Spleen (tissue), 11 donors: ENCODE measurements around the gene IFNA17. TPM values are rescaled to one million over a fixed set of nuclear protein-coding genes. Genes with fewer than 3 reads are reported as not detected.
"Not testable (repeated sequence)": the region's sequence is repeated elsewhere in the genome, so short reads cannot be mapped to it uniquely, and the experiment has no call there.

Source experiments
- DNase-seq: peaks from one replicate; pipeline ENCODE4 v3.0.0-alpha.2; 2020
- H3K27ac ChIP-seq, 8 donors: fragments of 200-600 bp; sonication (generic) in 7 of 8; 1 replicate in 4 of 8; 2 replicates in 4 of 8; pipeline versions ENCODE4 v1.5.0 to v1.8.0; 2016 to 2021; ENCODE audit warnings: inconsistent platforms in 4 of 8, mild to moderate bottlenecking in 4 of 8, moderate library complexity in 1 of 8
- H3K27me3 ChIP-seq, 7 donors: fragments of 200-600 bp; sonication (generic) in 6 of 7; replicated peaks in 1 of 7; 1 replicate in 4 of 7; 2 replicates in 3 of 7; pipeline versions ENCODE4 v1.5.0 to v1.8.0; 2016 to 2021; ENCODE audit warnings: inconsistent platforms in 3 of 7, mild to moderate bottlenecking in 1 of 7
- H3K36me3 ChIP-seq, 6 donors: fragments of 200-600 bp; sonication (generic) in 5 of 6; 1 replicate in 4 of 6; 2 replicates in 2 of 6; pipeline versions ENCODE4 v1.5.0 to v1.8.0; 2016 to 2021; ENCODE audit warnings: inconsistent platforms in 2 of 6
- H3K4me1 ChIP-seq, 6 donors: fragments of 200-600 bp; sonication (generic) in 5 of 6; 1 replicate in 3 of 6; 2 replicates in 3 of 6; pipeline versions ENCODE4 v1.5.0 to v1.8.0; 2016 to 2021; ENCODE audit warnings: inconsistent platforms in 3 of 6
- H3K4me3 ChIP-seq, 8 donors: fragments of 200-600 bp; sonication (generic) in 7 of 8; 1 replicate in 4 of 8; 2 replicates in 4 of 8; pipeline versions ENCODE4 v1.5.0 to v1.8.0; 2016 to 2021; ENCODE audit warnings: inconsistent platforms in 4 of 8, mild to moderate bottlenecking in 4 of 8, moderate library complexity in 2 of 8
- H3K9me3 ChIP-seq, 8 donors: fragments of 200-600 bp; sonication (generic) in 7 of 8; 1 replicate in 4 of 8; 2 replicates in 4 of 8; pipeline versions ENCODE4 v1.5.0 to v1.8.0; 2016 to 2021; ENCODE audit warnings: inconsistent platforms in 4 of 8
- CTCF ChIP-seq, 11 experiments: fragments of 200-600 bp in 7 of 11; fragments of 450-650 bp in 4 of 11; sonication (generic) in 4 of 11; IDR thresholded peaks in 8 of 11; conservative IDR thresholded peaks in 3 of 11; 1 replicate in 7 of 11; 2 replicates in 4 of 11; pipeline versions ENCODE4 v1.4.0 to v1.8.0; 2016 to 2021; ENCODE audit warnings: antibody characterized with exemption in 11 of 11, inconsistent platforms in 4 of 11, mild to moderate bottlenecking in 1 of 11
- POLR2A ChIP-seq, 3 donors: fragments of 450-650 bp; IDR thresholded peaks; one replicate each; pipeline ENCODE4 v1.5.1; 2017; ENCODE audit warnings: antibody characterized with exemption in 3 of 3, mild to moderate bottlenecking in 1 of 3
- POLR2AphosphoS5 ChIP-seq, 3 donors: sonication (generic); formaldehyde crosslinking; IDR thresholded peaks; one replicate each; pipeline ENCODE4 v1.5.1; 2017; ENCODE audit warnings: antibody characterized with exemption in 3 of 3
- WGBS, 5 donors: extraction: QIAGEN DNeasy Blood & Tissue Kit in 3 of 5; methylation state at CpG; one replicate each; pipeline versions ENCODE4 v1.1.5 to v1.1.7; 2013 to 2018; 5-methylcytosine and 5-hydroxymethylcytosine counted together
- intact Hi-C: fragments of 100-400 bp; cut with DNase I; formaldehyde crosslinking; loops from one replicate; pipeline ENCODE4 v1.15.0; 2023; ENCODE audit warnings: low total_unique reads
- polyA plus RNA-seq, 3 donors: library from polyadenylated mRNA; stranded (reverse); fragments of 200-250 nt; gene quantifications; one replicate each; pipeline ENCODE4 v1.2.1, GENCODE V29; 2013
- total RNA-seq, 7 donors: library from RNA; depleted of rRNA in 3 of 7; stranded (reverse); fragments of >200 nt in 3 of 7; fragmentation: NEBNext Ultra II Directional in 4 of 7; extraction: Animal tissue kit (Norgen Biotek cat#: 25700) in 4 of 7; gene quantifications; one replicate each; pipeline versions ENCODE4 v1.1.0 to v1.2.1, GENCODE V29; 2016 to 2021
- donor health status: healthy with polysubstance abuse.
- donor health status: DM: no; HTN: no; CAD: no; lungs with moderate emphysema.
- donor health status: DM: no; HTN: no; CAD: no.
- donor health status: Bipolar disorder and iron deficiency.
- donor health status: healthy.
- donor health status: DM: no; HTN: no; CAD: no.
- donor health status: DM: yes; HTN: yes; CAD: no.

Gene IFNA17
- total and polyA plus RNA-seq, 10 donors: not detected

- intact Hi-C loops: no loop called here
- peaks cover 0 to 9% (median 0%) of the 10 kb centered on the region in 7 donors for H3K27me3 ChIP-seq
- no peaks in the 10 kb centered on the region for H3K9me3 ChIP-seq
- no peak within 1 kb of the TSS for H3K27ac ChIP-seq
- TF ChIP-seq POLR2A (IDR thresholded peaks at IDR 0.05) (no peak), POLR2AphosphoS5 (IDR thresholded peaks at IDR 0.05) (no peak), CTCF (IDR thresholded peaks at IDR 0.05 in 8 of 11, conservative IDR thresholded peaks at IDR 0.05 in 3 of 11) (no peak)
- 58 to 63% (median 61%) methylated on average over 2 of the region's 2 CpGs for WGBS, 5 donors
- H3K4me1 ChIP-seq: peaks cover 0 to 8% (median 3%) of the 10 kb centered on the region in 6 donors
- H3K36me3 ChIP-seq: no peaks in the 10 kb centered on the region
- no peak within 1 kb of the TSS for H3K4me3 ChIP-seq
- no peak for DNase-seq
These were observed 11.9 kb upstream of the IFNA17 start, which contains the start of gene IFNA14 for GRCh38 chr9:21239911-21240310. IFNA14 (minus strand) TSS chr9:21240005; CDS start chr9:21239935, 70 bp downstream.

- DNase-seq, H3K27me3 ChIP-seq, H3K27ac ChIP-seq, H3K4me3 ChIP-seq, H3K9me3 ChIP-seq, H3K36me3 ChIP-seq, intact Hi-C loops, H3K4me1 ChIP-seq: not testable (repeated sequence)
- 0 to 8% (median 0%) methylated on average over 1 of the region's 1 CpG for WGBS, 5 donors
These were observed 8.3 kb upstream of the IFNA17 start for GRCh38 chr9:21236360-21236714.

GRCh38 chr9:21235468-21236359 is 7.7 kb upstream of the IFNA17 start:
- H3K27ac ChIP-seq, H3K4me1 ChIP-seq, H3K4me3 ChIP-seq, H3K9me3 ChIP-seq, intact Hi-C loops, H3K36me3 ChIP-seq, H3K27me3 ChIP-seq: not testable (repeated sequence)
- 22 to 28% (median 27%) methylated on average over 8 of the region's 8 CpGs for WGBS, 5 donors
- peak; percentile 56 for DNase-seq
- peak in 10 of 11 experiments; percentile 17 to 70 (median 48) for TF ChIP-seq CTCF (IDR thresholded peaks at IDR 0.05 in 8 of 11, conservative IDR thresholded peaks at IDR 0.05 in 3 of 11)

GRCh38 chr9:21234153-21234687 is 6.2 kb upstream of the IFNA17 start:
- Histone ChIP-seq H3K27ac (no peak overlapping the region), H3K27me3 (no peaks in the 10 kb centered on the region), H3K4me1 (peaks cover 0 to 8% (median 3%) of the 10 kb centered on the region in 6 donors), H3K36me3 (no peaks in the 10 kb centered on the region), H3K9me3 (no peaks in the 10 kb centered on the region), H3K4me3 (no peak overlapping the region)
- 78 to 90% (median 84%) methylated on average over 3 to 4 of the region's 4 CpGs for whole genome bisulfite sequencing, 5 donors
- TF ChIP-seq POLR2AphosphoS5 (IDR thresholded peaks at IDR 0.05) (no peak), CTCF (IDR thresholded peaks at IDR 0.05 in 8 of 11, conservative IDR thresholded peaks at IDR 0.05 in 3 of 11) (no peak), POLR2A (IDR thresholded peaks at IDR 0.05) (no peak)
- intact Hi-C loops: no loop called here
- DNase-seq: no peak
